Measurements from ENCODE around the gene COLEC12. TPM values are rescaled to one million over a fixed set of nuclear protein-coding genes. Genes with fewer than 3 reads are reported as not detected.
A peak's percentile ranks its signal among the peaks of the same experiment; 100 is the strongest.

Gene COLEC12
- polyA plus RNA-seq, 4 donors, result 23.6 to 35.2 (median 27.0) TPM

DNA sequence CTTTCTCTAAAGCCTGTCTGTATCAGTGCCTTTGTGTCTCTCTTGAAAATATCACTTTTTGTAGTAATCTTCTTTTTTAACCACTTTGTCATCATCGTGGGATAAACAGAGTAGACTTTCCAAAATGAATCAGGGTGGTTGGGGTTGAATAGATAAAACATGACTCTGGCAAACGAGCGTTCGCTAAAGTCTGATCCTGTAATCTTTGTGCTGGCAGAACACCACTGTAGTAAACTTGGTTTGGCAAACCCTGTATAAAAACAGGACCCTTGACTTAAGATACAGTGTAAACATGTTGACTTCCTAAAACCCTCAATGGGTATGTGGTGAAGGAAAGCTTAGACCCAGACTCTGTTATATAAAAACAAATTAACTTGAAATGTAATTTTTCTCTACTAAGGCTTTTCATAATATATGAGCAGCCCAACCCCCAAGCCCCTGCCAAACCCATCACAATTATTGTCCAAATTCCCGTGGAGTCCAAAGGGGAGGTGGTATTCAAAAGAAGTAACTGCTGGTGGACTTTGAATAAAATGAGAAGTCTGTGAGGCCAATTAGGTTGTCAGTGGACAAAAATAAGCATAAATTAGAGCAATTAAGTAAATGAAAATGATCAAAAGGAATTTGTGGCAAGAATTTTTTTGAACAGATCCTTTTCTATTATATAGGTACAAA, 52.2 kb downstream of the COLEC12 start:
- no peak for DNase-seq (ENCODE audit: low read depth in 4 of 4, low spot score in 2 of 4)

- no peak for DNase-seq (ENCODE audit: low read depth in 4 of 4, low spot score in 2 of 4)
Observed at GRCh38 chr18:446941-447560, 53.5 kb downstream of the COLEC12 start.

DNA sequence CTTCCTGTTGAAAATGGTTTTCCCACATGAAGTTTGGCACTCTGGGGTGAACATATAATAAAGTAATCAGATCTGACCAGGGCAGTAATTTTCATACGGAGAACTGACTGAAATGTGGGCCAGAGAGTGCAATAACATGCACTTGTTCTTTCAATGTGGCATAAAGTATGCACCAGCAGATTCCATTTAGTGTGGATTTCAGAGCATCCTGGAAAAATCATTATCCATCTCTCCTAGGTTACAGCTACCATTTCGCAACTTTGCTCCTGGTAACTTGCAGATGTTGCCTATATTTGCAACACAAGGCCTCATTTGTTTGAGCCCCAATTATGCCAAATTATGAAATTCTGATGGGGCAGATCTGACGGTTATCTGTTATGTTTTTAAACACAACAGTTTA, 55.4 kb downstream of the COLEC12 start:
- no peak for DNase-seq (ENCODE audit: low read depth in 4 of 4, low spot score in 2 of 4)

DNA sequence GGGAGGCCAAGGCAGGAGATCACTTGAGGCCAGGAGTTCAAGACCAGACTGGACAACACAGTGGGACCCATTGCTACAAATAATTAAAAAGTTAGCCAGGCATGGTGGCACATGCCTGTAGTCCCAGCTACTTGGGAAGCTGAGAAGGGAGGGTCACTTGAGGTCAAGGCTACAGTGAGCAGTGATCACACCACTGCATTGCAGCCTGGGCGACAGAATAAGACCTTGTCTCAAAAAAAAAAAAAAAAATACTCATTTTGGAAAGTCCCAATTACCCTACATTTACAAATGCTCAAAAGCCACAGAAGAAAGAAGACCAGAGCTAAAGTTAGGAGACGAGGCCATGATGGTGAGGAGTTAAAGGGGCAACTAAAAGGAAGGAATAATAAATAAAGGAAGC, 61.9 kb downstream of the COLEC12 start:
- no peak for DNase-seq (ENCODE audit: low read depth in 4 of 4, low spot score in 2 of 4)

DNA sequence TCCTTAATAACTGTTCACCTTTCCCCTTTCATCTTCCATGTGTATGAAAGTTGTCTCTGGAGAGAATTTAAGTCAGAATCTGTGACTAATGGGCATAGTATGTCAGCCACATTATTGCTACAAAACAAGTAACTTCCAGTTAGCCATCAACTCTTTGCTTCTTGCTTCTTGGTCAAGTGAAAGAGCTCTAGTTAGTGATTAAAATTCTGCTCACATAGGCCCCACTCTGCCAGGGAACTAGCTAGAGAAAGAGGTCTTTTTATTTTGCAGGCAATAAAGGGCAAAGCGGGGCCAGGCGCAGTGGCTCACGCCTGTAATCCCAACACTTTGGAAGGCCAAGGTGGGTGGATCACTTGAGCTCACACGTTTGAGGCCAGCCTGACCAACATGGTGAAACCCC, 64.6 kb downstream of the COLEC12 start:
- DNase-seq (ENCODE audit: low read depth in 4 of 4, low spot score in 2 of 4), result no peak

GRCh38 chr18:434410-434809, 66.1 kb downstream of the COLEC12 start:
- DNase-seq (ENCODE audit: low read depth in 4 of 4, low spot score in 2 of 4), result no peak

DNA sequence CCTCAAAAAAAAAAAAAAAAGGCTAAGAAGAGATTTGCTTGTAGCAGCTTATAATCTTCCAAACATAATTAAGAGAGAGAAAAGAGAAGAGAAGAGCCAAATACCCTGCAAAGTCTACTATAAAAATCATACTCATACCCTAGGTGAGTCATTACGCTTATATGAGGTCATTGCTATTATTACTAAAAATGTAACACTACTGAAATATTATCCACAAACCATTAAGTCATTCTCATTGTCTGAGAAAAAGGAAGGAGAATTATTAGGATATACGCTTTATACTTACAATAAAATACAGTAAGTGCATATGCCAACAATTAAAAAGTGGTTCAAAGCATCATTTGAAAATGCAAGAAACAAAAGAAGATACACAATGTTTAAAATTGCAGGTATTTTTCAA, 66.5 kb downstream of the COLEC12 start:
- no peak for DNase-seq (ENCODE audit: low read depth in 4 of 4, low spot score in 2 of 4)

GRCh38 chr18:433298-433697, 67.2 kb downstream of the COLEC12 start:
- no peak for DNase-seq (ENCODE audit: low read depth in 4 of 4, low spot score in 2 of 4)

DNA sequence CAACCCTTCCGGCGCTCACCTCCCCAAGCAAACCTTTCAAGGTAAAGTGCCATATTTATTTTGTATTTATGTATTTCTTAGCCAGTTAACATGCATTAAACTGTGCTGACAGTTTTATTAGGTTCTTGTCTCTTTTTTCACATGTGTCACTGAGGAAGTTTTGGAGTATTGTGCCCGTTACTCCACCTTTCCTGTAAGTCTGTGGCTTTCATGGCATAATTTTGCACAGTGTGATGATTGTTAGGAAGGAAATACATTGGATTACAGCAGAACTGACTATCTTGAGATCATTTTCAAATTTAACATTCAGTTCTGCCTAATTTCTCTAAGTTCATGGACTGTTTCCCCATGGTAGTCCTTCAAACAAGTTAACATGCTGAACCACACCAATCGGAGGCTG, 67.7 kb downstream of the COLEC12 start:
- DNase-seq (ENCODE audit: low read depth in 4 of 4, low spot score in 2 of 4), result no peak

GRCh38 chr18:429030-429429, 71.5 kb downstream of the COLEC12 start:
- DNase-seq (ENCODE audit: low read depth in 4 of 4, low spot score in 2 of 4), result no peak

DNA sequence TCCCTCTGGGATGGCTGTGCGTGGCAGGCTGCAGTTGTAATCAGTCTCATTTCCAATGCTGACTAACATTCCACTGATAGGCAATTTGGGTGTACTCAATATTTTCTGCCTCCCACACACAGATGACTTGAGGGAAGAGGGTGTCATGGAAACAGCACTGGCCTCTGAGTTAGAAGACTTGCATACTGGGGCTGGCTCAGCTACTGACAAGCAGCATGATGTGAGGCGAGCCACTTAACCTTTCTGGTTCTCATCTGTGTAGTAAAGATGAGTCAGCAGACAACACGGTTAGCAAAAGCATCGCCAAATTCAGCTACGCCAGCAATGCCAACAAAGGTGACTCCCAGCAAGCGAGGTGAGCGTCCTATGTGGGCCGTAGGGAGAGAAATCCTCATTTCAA, 73.5 kb downstream of the COLEC12 start:
- no peak for DNase-seq (ENCODE audit: low read depth in 4 of 4, low spot score in 2 of 4)

- no peak for DNase-seq (ENCODE audit: low read depth in 4 of 4, low spot score in 2 of 4)
Observed at GRCh38 chr18:425106-425745, 75.3 kb downstream of the COLEC12 start.

- DNase-seq (ENCODE audit: low read depth in 4 of 4, low spot score in 2 of 4), result no peak
Observed at GRCh38 chr18:424668-425067, 75.8 kb downstream of the COLEC12 start.

GRCh38 chr18:424071-424661, 76.3 kb downstream of the COLEC12 start:
- peak; percentile 45 to 69 (median 56) for DNase-seq (ENCODE audit: low read depth in 4 of 4, low spot score in 2 of 4)

GRCh38 chr18:422966-423365, 77.5 kb downstream of the COLEC12 start:
- DNase-seq (ENCODE audit: low read depth in 4 of 4, low spot score in 2 of 4), result no peak

- DNase-seq (ENCODE audit: low read depth in 4 of 4, low spot score in 2 of 4), result no peak
Observed at GRCh38 chr18:421247-422155, 79.0 kb downstream of the COLEC12 start.

- no peak for DNase-seq (ENCODE audit: low read depth in 4 of 4, low spot score in 2 of 4)
Observed at GRCh38 chr18:420661-421246, 79.7 kb downstream of the COLEC12 start.

DNA sequence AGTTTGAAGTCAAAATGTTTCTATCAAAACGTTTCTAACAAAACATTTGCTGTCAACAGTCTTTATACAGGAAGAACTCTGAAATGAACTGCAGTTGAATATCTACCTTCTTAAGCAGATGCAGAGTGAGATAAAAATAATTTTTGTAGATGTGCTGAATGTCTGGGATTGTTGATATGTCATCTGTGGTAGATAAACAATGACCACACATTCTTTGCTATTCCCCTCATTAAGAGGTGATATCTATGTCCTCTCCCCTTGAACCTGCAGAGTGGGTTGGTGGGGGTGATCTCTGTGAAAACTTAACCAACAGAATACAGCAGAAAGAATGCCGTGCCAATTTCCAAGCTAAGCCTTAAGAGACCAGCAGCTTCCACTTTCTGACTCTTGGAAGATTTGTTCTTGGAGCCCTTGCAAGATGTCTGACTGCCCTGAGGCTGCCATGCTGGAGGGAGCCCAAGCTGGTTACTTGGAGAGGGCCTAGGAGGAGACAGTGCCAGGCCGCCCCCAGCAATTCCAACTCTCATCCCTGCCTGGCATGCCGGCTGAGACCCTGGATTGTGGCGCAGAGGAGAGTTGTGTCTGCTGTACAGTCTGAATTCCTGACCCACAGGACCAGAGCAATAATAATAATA, 80.8 kb downstream of the COLEC12 start:
- DNase-seq (ENCODE audit: low read depth in 4 of 4, low spot score in 2 of 4), result no peak

- DNase-seq (ENCODE audit: low read depth in 4 of 4, low spot score in 2 of 4), result no peak
Observed at GRCh38 chr18:417495-417894, 83.0 kb downstream of the COLEC12 start.

- no peak for DNase-seq (ENCODE audit: low read depth in 4 of 4, low spot score in 2 of 4)
Observed at GRCh38 chr18:416930-417329, 83.6 kb downstream of the COLEC12 start.

All from left renal cortex interstitium (tissue), 4 donors.